Right atrium auricular region (tissue), 2 donors: Measurements from ENCODE around the gene PTMS. TPM values are rescaled to one million over a fixed set of nuclear protein-coding genes. Genes with fewer than 3 reads are reported as not detected.
"Not testable (repeated sequence)": the region's sequence is repeated elsewhere in the genome, so short reads cannot be mapped to it uniquely, and the experiment has no call there.

Source experiments
- DNase-seq: peaks from one replicate; pipeline ENCODE4 v3.0.0-alpha.2; 2019; ENCODE audit warnings: low spot score
- H3K27ac ChIP-seq, 2 donors: fragments of 200-600 bp; sonication (generic); 1 replicate in 1 of 2; 2 replicates in 1 of 2; pipeline ENCODE4 v1.5.1; 2016 to 2019
- H3K27me3 ChIP-seq, 2 donors: fragments of 200-600 bp; sonication (generic); one replicate each; pipeline versions ENCODE4 v1.5.1 to v1.6.0; 2017 to 2019
- H3K36me3 ChIP-seq: fragments of 200-600 bp; sonication (generic); one replicate; pipeline ENCODE4 v1.5.1; 2016
- H3K4me1 ChIP-seq, 2 donors: fragments of 200-600 bp; sonication (generic); one replicate each; pipeline versions ENCODE4 v1.5.1 to v1.6.0; 2017 to 2019
- H3K4me3 ChIP-seq, 2 donors: fragments of 200-600 bp; sonication (generic); 1 replicate in 1 of 2; 2 replicates in 1 of 2; pipeline ENCODE4 v1.5.1; 2017 to 2019; ENCODE audit warnings: mild to moderate bottlenecking in 1 of 2, moderate library complexity in 1 of 2
- H3K9me3 ChIP-seq, 2 donors: fragments of 200-600 bp; sonication (generic); one replicate each; pipeline ENCODE4 v1.5.1; 2019
- total RNA-seq, 2 donors: library from RNA; depleted of rRNA; stranded (reverse); fragments of >200 nt; gene quantifications; one replicate each; pipeline ENCODE4 v1.1.0, GENCODE V29; 2016
- TF ChIP-seq, protein P1 (sequence below), 2 donors: fragments of 200-600 bp; sonication (generic); IDR thresholded peaks; one replicate each; pipeline ENCODE4 v1.5.1; 2019; ENCODE audit warnings: antibody characterized with exemption in 2 of 2

PTMS gene
- total RNA-seq, 2 donors from 2014 or later: 67.8 to 119 TPM

DNA sequence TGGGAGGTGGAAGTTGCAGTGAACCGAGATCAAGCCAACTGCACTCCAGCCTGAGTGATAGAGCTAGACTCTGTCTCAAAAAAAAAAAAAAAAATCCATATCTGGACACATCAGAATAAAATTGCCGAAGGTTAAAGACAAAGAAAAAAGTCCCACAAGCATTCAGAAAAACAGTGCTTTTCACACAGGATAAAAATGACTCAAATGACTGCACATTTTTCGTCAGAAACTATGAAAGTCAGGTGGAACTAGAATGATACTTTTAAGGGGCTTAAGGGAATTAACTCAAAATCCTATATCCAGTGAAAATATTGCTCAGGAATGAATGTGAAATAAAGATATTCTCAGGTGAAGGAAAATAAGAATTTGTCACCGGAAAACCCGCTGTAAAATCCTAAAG, 29.4 kb upstream of the PTMS start:
- no peak for DNase-seq
- no peaks in the 10 kb centered on the region for H3K9me3 ChIP-seq
- no peak overlapping the region for H3K4me3 ChIP-seq
- H3K4me1 ChIP-seq: peaks cover 0 to 5% of the 10 kb centered on the region in 2 donors
- H3K27ac ChIP-seq: no peak overlapping the region
- peaks cover 3% of the 10 kb centered on the region for H3K36me3 ChIP-seq
- H3K27me3 ChIP-seq: no peaks in the 10 kb centered on the region
- TF ChIP-seq, protein P1, sequence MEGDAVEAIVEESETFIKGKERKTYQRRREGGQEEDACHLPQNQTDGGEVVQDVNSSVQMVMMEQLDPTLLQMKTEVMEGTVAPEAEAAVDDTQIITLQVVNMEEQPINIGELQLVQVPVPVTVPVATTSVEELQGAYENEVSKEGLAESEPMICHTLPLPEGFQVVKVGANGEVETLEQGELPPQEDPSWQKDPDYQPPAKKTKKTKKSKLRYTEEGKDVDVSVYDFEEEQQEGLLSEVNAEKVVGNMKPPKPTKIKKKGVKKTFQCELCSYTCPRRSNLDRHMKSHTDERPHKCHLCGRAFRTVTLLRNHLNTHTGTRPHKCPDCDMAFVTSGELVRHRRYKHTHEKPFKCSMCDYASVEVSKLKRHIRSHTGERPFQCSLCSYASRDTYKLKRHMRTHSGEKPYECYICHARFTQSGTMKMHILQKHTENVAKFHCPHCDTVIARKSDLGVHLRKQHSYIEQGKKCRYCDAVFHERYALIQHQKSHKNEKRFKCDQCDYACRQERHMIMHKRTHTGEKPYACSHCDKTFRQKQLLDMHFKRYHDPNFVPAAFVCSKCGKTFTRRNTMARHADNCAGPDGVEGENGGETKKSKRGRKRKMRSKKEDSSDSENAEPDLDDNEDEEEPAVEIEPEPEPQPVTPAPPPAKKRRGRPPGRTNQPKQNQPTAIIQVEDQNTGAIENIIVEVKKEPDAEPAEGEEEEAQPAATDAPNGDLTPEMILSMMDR (IDR thresholded peaks at IDR 0.05): no peak

DNA sequence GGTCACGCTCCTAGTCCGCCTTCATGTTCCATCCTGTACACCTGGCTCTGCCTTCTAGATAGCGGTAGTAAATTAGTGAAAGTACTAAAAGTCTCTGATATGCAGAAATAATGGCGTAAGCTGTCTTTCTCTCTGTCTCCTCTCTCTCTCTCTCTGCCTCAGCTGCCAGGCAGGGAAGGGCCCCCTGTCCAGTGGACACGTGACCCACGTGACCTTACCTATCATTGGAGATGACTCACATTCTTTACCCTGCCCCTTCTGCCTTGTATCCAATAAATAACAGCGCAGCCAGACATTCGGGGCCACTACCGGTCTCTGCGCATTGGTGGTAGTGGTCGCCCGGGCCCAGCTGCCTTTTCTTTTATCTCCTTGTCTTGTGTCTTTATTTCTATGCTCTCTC, 24.1 kb upstream of the PTMS start:
- H3K4me1 ChIP-seq, H3K27ac ChIP-seq, H3K36me3 ChIP-seq, H3K4me3 ChIP-seq, DNase-seq, H3K27me3 ChIP-seq, H3K9me3 ChIP-seq: not testable (repeated sequence)

DNA sequence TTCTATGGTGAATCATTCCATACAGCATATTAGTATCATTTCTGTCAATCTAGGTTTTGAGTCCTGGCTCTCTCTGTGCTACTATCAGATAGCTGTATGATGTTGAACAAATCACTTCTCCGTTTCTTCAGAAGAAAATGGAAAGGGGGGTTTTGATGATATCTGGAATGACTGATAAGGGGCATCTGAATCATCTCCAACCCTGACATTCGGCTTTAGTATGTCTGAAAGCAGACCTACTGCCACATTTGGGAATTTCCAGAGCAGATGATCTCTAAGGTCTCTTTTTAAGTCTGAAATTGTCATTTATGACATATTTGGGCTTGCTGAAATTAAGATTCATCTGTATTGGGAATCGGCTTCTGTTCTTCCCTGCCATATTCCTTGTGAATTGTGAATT, 23.3 kb upstream of the PTMS start:
- H3K4me3 ChIP-seq: no peak overlapping the region
- no peaks in the 10 kb centered on the region for H3K27me3 ChIP-seq
- H3K4me1 ChIP-seq: no peaks in the 10 kb centered on the region
- DNase-seq: no peak
- no peaks in the 10 kb centered on the region for H3K9me3 ChIP-seq
- H3K36me3 ChIP-seq: peaks cover 9% of the 10 kb centered on the region
- no peak overlapping the region for H3K27ac ChIP-seq
- TF ChIP-seq, protein P1 (IDR thresholded peaks at IDR 0.05): no peak

DNA sequence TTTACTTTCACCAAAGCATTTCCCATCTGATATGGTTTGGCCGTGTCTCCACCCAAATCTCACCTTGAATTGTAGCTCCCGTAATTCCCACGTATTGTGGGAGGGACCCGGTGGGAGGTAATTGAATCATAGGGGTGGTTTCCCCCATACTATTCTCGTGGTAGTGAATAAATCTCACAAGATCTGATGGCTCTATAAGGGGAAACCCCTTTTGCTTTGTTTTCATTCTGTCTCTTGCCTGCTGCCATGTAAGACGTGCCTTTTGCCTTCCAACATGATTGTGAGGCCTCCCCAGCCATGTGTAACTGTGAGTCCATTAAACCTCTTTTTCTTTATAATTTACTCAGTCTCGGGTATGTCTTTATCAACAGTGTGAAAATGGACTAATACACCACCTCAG, 22.9 kb upstream of the PTMS start:
- not testable (repeated sequence) for H3K4me1 ChIP-seq, H3K4me3 ChIP-seq, H3K27ac ChIP-seq, DNase-seq, H3K9me3 ChIP-seq, H3K27me3 ChIP-seq
- peaks cover 14% of the 10 kb centered on the region for H3K36me3 ChIP-seq

DNA sequence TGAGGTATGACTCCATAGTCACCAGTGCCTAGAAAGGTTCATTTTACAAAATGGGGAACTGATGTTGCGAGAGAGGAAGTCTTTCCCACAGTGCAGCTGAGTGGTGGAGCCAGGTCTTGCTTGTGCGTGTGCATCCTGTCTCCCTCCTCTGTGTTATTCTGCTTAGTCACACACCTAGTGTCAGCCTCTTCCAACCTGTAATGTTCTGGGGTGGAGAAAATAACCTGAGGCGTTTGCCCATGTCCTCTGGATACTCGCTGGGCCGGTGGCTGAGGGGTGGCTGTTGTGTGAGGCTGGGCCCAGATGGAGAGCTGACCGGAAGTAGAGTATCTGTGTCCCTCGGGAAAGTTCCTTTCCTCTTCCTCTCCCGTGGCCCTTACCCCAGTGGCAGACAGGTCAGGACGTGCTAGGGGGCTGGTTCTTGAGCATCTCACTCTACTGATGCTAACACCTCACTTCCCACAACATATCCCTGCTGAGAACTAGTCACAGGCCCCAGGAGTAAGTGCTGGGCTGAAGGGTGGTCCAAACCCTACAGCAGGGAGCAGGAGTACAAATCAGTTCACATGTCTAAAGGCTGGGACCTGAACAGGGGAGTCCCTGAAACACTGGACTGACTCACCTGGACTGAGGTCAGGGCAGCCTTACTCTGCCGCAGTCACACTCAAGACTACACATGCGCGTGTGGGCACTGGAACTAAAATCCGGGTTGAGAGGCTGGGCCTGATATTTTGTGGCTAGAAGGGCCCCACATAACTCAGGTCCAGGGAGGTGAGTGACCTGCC, 20.2 kb upstream of the PTMS start:
- TF ChIP-seq, protein P1 (IDR thresholded peaks at IDR 0.05): no peak
- no peak for DNase-seq
- H3K36me3 ChIP-seq: peaks cover 40% of the 10 kb centered on the region
- H3K4me3 ChIP-seq: no peak overlapping the region
- H3K4me1 ChIP-seq: no peaks in the 10 kb centered on the region
- peak overlapping the region in 1 of 2 donors; percentile 31 for H3K27ac ChIP-seq
- no peaks in the 10 kb centered on the region for H3K27me3 ChIP-seq
- no peaks in the 10 kb centered on the region for H3K9me3 ChIP-seq

DNA sequence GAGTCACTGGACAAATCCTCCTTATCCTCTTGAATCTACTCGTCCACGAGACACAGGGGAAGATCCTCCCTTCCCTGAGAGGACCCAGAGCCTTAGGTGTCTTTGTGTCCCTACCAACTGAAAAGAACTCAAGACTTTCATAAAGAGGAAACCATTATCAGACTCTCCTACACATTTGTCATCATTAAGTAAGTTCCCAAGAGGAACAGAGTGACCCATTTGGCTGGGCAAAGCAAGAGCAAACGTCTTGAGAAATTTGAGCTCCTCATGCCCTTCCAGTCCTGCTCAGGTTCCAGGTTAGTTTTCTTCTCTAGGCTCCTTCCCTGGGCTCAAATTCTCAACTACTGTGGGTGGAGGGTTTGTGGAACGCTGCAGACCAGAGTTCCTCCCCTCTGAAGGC, 18.9 kb upstream of the PTMS start:
- Histone ChIP-seq H3K9me3 (no peaks in the 10 kb centered on the region), H3K27ac (no peak overlapping the region), H3K4me3 (no peak overlapping the region), H3K27me3 (no peaks in the 10 kb centered on the region), H3K4me1 (peaks cover 0 to 7% of the 10 kb centered on the region in 2 donors), H3K36me3 (peaks cover 47% of the 10 kb centered on the region)
- no peak for DNase-seq
- TF ChIP-seq, protein P1 (IDR thresholded peaks at IDR 0.05): no peak

DNA sequence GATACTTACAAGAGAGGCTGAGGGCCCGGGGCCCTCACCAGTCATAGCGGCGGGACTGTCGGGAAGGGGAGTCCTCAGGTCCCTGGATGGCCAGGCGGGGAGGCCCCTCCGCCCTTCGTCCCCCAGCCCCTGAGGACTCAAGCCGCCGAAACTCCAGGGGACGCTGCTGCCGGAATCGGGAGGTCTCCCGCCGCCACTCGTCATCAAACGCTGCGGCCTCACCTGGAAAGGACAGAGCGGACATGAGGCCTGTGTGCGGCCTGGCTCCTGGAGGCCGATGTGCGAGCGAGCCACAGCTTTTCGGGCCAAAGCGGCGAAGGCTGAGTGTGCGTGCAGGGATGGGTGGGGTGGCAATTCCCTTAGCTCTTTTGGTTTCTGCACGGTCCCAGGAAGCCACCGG, 17.4 kb upstream of the PTMS start:
- no peak overlapping the region for H3K4me3 ChIP-seq
- DNase-seq: no peak
- no peaks in the 10 kb centered on the region for H3K9me3 ChIP-seq
- H3K27me3 ChIP-seq: no peaks in the 10 kb centered on the region
- no peak overlapping the region for H3K27ac ChIP-seq
- peaks cover 47% of the 10 kb centered on the region for H3K36me3 ChIP-seq
- peaks cover 0 to 11% of the 10 kb centered on the region in 2 donors for H3K4me1 ChIP-seq
- TF ChIP-seq, protein P1 (IDR thresholded peaks at IDR 0.05): no peak
